NCI-H1436 treated with DMSO at 0.1 percent for 48 hours (cell line): ENCODE data around the gene CABLES1.
"Not testable (repeated sequence)": the region's sequence is repeated elsewhere in the genome, so short reads cannot be mapped to it uniquely, and the experiment has no call there.

Experiments
- DNase-seq: peaks from one replicate; lab custom pipeline; 2025; lab: John Stamatoyannopoulos, UW

CABLES1 gene

GRCh38 chr18:23142251-23142929 is 7.1 kb downstream of the CABLES1 start:
- no peak for DNase-seq

- DNase-seq: no peak
Observed at GRCh38 chr18:23143016-23143814, 7.9 kb downstream of the CABLES1 start.

GRCh38 chr18:23143815-23144261 is 8.6 kb downstream of the CABLES1 start:
- DNase-seq: no peak

GRCh38 chr18:23144640-23145039 is 9.4 kb downstream of the CABLES1 start:
- DNase-seq: no peak

- DNase-seq: no peak
Observed at GRCh38 chr18:23145621-23146020, 10.3 kb downstream of the CABLES1 start.

GRCh38 chr18:23146861-23147469 is 11.7 kb downstream of the CABLES1 start:
- DNase-seq: no peak

- DNase-seq: no peak
Observed at GRCh38 chr18:23148382-23148781, 13.1 kb downstream of the CABLES1 start.

GRCh38 chr18:23149570-23149969 is 14.3 kb downstream of the CABLES1 start:
- DNase-seq: no peak

- no peak for DNase-seq
Observed at GRCh38 chr18:23151414-23152099, 16.3 kb downstream of the CABLES1 start.

GRCh38 chr18:23154030-23154429 is 18.7 kb downstream of the CABLES1 start:
- no peak for DNase-seq

- DNase-seq: no peak
Observed at GRCh38 chr18:23154823-23155500, 19.7 kb downstream of the CABLES1 start.

GRCh38 chr18:23155537-23155936 is 20.3 kb downstream of the CABLES1 start:
- DNase-seq: no peak

- DNase-seq: no peak
Observed at GRCh38 chr18:23156134-23156533, 20.8 kb downstream of the CABLES1 start.

- no peak for DNase-seq
Observed at GRCh38 chr18:23158058-23158457, 22.8 kb downstream of the CABLES1 start.

- DNase-seq: not testable (repeated sequence)
Observed at GRCh38 chr18:23158884-23159283, 23.6 kb downstream of the CABLES1 start.

- DNase-seq: no peak
Observed at GRCh38 chr18:23159344-23159743, 24.1 kb downstream of the CABLES1 start.

GRCh38 chr18:23162473-23162872 is 27.2 kb downstream of the CABLES1 start:
- no peak for DNase-seq

GRCh38 chr18:23163786-23164533 is 28.7 kb downstream of the CABLES1 start:
- DNase-seq: no peak

GRCh38 chr18:23165271-23166068 is 30.2 kb downstream of the CABLES1 start:
- no peak for DNase-seq

- DNase-seq: no peak
Observed at GRCh38 chr18:23166891-23167541, 31.7 kb downstream of the CABLES1 start.
